Measurements from ENCODE around the gene KRT36.

KRT36 gene

GRCh38 chr17:41521574-41522261 lies 32.0 kb upstream of the KRT36 start:
- no peak for TF ChIP-seq ZFX (IDR thresholded peaks at IDR 0.05; ENCODE audit: borderline replicate concordance)
- TF ChIP-seq CTCF (IDR thresholded peaks at IDR 0.05) = no peak
- peak overlapping the region; percentile 87 for H3K27ac ChIP-seq

DNA sequence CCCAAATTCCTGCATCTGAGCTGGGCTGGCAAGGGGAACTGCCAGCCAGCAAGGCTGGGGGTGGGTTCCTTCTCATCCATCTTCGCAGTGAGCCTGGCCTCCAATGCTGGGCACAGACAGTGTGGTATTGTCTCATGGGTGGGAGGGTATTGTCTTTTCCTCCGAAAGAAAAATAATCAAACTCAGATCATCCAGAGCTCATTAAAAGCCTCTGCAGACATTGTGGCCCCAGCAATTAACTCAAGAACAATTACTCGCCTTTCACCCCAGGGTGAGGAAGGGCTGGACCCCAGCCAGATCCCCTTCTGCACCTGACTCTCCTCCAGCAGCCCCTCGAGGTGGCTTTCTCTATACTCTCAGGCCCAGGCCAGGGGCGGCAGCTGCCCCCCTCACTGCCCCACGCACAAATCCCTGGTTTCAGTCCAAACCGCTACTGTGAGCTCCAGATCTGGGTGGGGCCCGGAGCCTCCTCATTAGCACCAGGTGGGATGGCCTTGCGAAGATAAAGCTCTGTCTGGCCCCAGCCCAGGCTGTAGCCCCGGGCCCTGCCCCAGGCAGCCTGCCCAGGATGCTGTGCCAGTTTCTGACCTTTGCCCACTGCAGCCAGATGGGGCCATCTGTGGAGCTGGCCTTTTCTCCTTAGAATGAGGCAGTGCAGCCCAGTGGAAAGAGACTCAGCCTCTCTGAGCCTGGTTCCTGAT lies 31.3 kb upstream of the KRT36 start:
- H3K27ac ChIP-seq = peak overlapping the region; percentile 87
- no peak for TF ChIP-seq ZFX (IDR thresholded peaks at IDR 0.05; ENCODE audit: borderline replicate concordance)
- TF ChIP-seq CTCF (IDR thresholded peaks at IDR 0.05) = no peak

- peak overlapping the region; percentile 87 for H3K27ac ChIP-seq
Observed at GRCh38 chr17:41519501-41520224, 30.0 kb upstream of the KRT36 start.

DNA sequence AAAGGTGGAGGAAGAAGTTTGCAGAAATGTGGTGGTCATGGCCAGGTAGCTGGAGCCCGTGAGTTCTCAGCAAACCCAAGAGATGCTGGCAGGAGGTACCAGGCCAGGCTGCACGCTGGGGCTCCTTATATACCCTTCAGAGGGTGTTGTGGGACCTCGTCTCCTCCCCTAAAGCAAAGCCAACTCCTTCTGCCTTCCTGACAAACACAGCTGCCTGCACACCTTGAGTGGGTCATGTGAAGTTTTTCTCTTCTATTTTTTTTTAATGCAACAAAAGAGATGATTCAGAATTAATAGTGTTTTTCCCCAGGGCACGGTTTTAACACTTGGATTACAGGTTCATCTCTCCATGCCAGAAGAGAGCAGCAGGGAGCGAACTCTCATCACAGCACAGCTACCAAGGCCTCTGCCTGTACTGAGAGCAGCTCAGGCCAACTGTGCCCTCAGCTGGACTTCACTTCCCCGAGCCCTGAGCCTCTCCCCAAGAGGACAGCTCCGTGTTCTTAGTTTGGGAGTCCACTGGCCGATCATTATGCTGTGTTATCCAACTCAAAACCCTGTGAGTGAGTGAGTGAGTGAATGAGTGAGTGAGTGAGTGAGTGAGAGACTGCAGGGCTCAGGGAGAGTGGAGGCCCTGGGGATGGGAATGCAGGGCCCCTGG lies 29.2 kb upstream of the KRT36 start, which contains the start of gene KRT15:
KRT15 (minus strand) TSS at position 102 of the 661 bp plus-strand sequence; CDS start at position 39, 63 bp downstream.
- TF ChIP-seq CTCF (IDR thresholded peaks at IDR 0.05) = no peak
- TF ChIP-seq ZFX (IDR thresholded peaks at IDR 0.05; ENCODE audit: borderline replicate concordance) = no peak
- peak within 1 kb of the TSS; percentile 87 for H3K27ac ChIP-seq

More at GRCh38 chr17:41519501-41520224, 30.0 kb upstream of the KRT36 start:
- TF ChIP-seq CTCF (IDR thresholded peaks at IDR 0.05) (no peak), ZFX (IDR thresholded peaks at IDR 0.05; ENCODE audit: borderline replicate concordance) (no peak)

DNA sequence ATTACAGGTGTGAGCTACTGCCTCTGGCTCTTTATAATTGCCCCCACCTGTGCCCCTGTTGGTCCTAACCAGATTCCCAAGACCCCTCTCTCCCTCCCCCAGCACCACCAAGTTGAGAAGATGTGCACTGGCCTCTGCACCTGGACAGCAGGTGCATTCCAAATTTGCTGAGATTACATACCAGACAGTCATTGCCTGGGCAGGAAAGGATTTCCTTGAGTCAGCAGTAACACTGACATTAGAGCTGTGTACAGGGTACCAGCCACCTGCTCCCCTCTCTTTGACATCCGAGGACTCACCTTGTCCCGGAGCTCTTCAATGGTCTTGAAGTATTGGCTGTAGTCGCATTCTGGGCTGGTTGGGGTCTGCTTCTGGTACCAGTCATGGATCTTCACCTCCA lies 28.3 kb upstream of the KRT36 start:
- H3K27ac ChIP-seq = no peak overlapping the region
- TF ChIP-seq ZFX (IDR thresholded peaks at IDR 0.05; ENCODE audit: borderline replicate concordance) = no peak

GRCh38 chr17:41516830-41517283 lies 27.1 kb upstream of the KRT36 start:
- TF ChIP-seq ZFX (IDR thresholded peaks at IDR 0.05; ENCODE audit: borderline replicate concordance) (no peak), CTCF (IDR thresholded peaks at IDR 0.05) (no peak)
- H3K27ac ChIP-seq = no peak overlapping the region

GRCh38 chr17:41516147-41516829 lies 26.6 kb upstream of the KRT36 start:
- TF ChIP-seq ZFX (IDR thresholded peaks at IDR 0.05; ENCODE audit: borderline replicate concordance) = no peak
- no peak for TF ChIP-seq CTCF (IDR thresholded peaks at IDR 0.05)
- no peak overlapping the region for H3K27ac ChIP-seq
